GM23248 (cell line): ENCODE data around the gene COL23A1. TPM values are rescaled to one million over a fixed set of nuclear protein-coding genes. Genes with fewer than 3 reads are reported as not detected.

Experiments used
- DNase-seq: peaks from one replicate; pipeline ENCODE4 v3.0.0-alpha.2; 2015
- H2AFZ ChIP-seq: fragments of 200-600 bp; sonication (generic); 2 replicates; pipeline ENCODE4 v1.6.1; 2016; ENCODE audit warnings: antibody characterized with exemption
- H3F3A ChIP-seq: fragments of 200-600 bp; sonication (generic); 2 replicates; pipeline ENCODE4 v1.6.1; 2016; ENCODE audit warnings: mild to moderate bottlenecking, antibody characterized with exemption, mixed run types; ENCODE audit not compliant: insufficient read depth
- H3K27ac ChIP-seq: fragments of 200-600 bp; sonication (generic); 2 replicates; pipeline ENCODE4 v1.5.1; 2016; ENCODE audit warnings: mild to moderate bottlenecking
- H3K27me3 ChIP-seq: fragments of 200-600 bp; sonication (generic); replicated peaks from 2 replicates; pipeline ENCODE4 v1.6.1; 2016; ENCODE audit warnings: mild to moderate bottlenecking; ENCODE audit not compliant: insufficient read depth
- H3K36me3 ChIP-seq: fragments of 200-600 bp; sonication (generic); 2 replicates; pipeline ENCODE4 v1.6.1; 2016; ENCODE audit warnings: low read depth, mild to moderate bottlenecking
- H3K4me1 ChIP-seq: fragments of 200-600 bp; sonication (generic); 2 replicates; pipeline ENCODE4 v1.6.1; 2016; ENCODE audit warnings: mild to moderate bottlenecking; ENCODE audit not compliant: insufficient read depth
- H3K4me2 ChIP-seq: fragments of 200-600 bp; sonication (generic); one replicate; pipeline ENCODE4 v1.6.1; 2016; ENCODE audit warnings: mild to moderate bottlenecking; ENCODE audit not compliant: unreplicated experiment
- H3K4me3 ChIP-seq: fragments of 200-600 bp; sonication (generic); 2 replicates; pipeline ENCODE4 v1.5.1; 2016; ENCODE audit warnings: mild to moderate bottlenecking
- H3K79me2 ChIP-seq: fragments of 200-600 bp; sonication (generic); 2 replicates; pipeline ENCODE4 v1.6.1; 2016; ENCODE audit warnings: mild to moderate bottlenecking; ENCODE audit not compliant: insufficient read depth
- H3K9ac ChIP-seq: fragments of 200-600 bp; sonication (generic); 2 replicates; pipeline ENCODE4 v1.6.1; 2016; ENCODE audit warnings: mild to moderate bottlenecking
- H3K9me2 ChIP-seq: fragments of 200-600 bp; sonication (generic); 2 replicates; pipeline ENCODE4 v1.6.1; 2016; ENCODE audit warnings: mixed run types, mild to moderate bottlenecking, moderate library complexity; ENCODE audit not compliant: insufficient read depth
- H3K9me3 ChIP-seq: fragments of 200-600 bp; sonication (generic); one replicate; pipeline ENCODE4 v1.6.1; 2017; ENCODE audit warnings: low read depth
- H4K20me1 ChIP-seq: fragments of 200-600 bp; sonication (generic); 2 replicates; pipeline ENCODE4 v1.6.0; 2016; ENCODE audit not compliant: insufficient read depth
- EZH2 ChIP-seq: fragments of 200-600 bp; sonication (generic); IDR thresholded peaks from 2 replicates; pipeline ENCODE4 v1.6.1; 2018; ENCODE audit warnings: antibody characterized with exemption, mild to moderate bottlenecking; ENCODE audit not compliant: insufficient read depth, poor library complexity, severe bottlenecking
- EZH2phosphoT487 ChIP-seq: fragments of 200-600 bp; sonication (generic); IDR thresholded peaks from 2 replicates; pipeline ENCODE4 v1.6.1; 2018; ENCODE audit warnings: antibody characterized with exemption, moderate library complexity, mild to moderate bottlenecking, low read depth; ENCODE audit not compliant: insufficient read depth
- WGBS, 2 experiments: methylation state at CpG; one replicate each; pipeline ENCODE4 v1.1.6; 2015 to 2017; ENCODE audit warnings: low lambda C conversion rate in 2 of 2, low coverage in 1 of 2; ENCODE audit errors: missing lambda C conversion rate in 2 of 2; 5-methylcytosine and 5-hydroxymethylcytosine counted together
- in situ Hi-C: fragments of 300-500 bp; cut with MboI; formaldehyde crosslinking; loops from 2 replicates; pipeline ENCODE4 v1.15.0; 2020
- polyA plus RNA-seq: library from polyadenylated mRNA; unstranded; fragments of >200 nt; fragmentation: Nextera tagmentation; extraction: Ambion mirVana; gene quantifications from 2 replicates; pipeline ENCODE4 v1.2.1, GENCODE V29; 2016
- total RNA-seq: library from RNA; depleted of rRNA; stranded (reverse); fragments of >200 nt; shearing (Covaris generic); gene quantifications from 2 replicates; pipeline ENCODE4 v1.2.3, GENCODE V29; 2014

Gene COL23A1
- total and polyA plus RNA-seq, 2 experiments from 2014 or later, result not detected

- H3K27me3 ChIP-seq, result no peaks in the 10 kb centered on the region
- no peaks in the 10 kb centered on the region for H3K9me2 ChIP-seq
- TF ChIP-seq EZH2 (no peak), EZH2phosphoT487 (no peak)
- no peaks in the 10 kb centered on the region for H3K9me3 ChIP-seq
- H4K20me1 ChIP-seq, result no peaks in the 10 kb centered on the region
- in situ Hi-C loops, result no loop called here
- H3F3A ChIP-seq, result no peaks in the 10 kb centered on the region
- H2AFZ ChIP-seq, result no peak overlapping the region
- WGBS, 2 experiments, result 65 to 69% methylated on average over 17 of the region's 17 CpGs
- no peaks in the 10 kb centered on the region for H3K79me2 ChIP-seq
- H3K4me2 ChIP-seq, result no peak overlapping the region
- no peaks in the 10 kb centered on the region for H3K36me3 ChIP-seq
- no peak overlapping the region for H3K4me3 ChIP-seq
- no peak overlapping the region for H3K27ac ChIP-seq
- H3K4me1 ChIP-seq, result no peaks in the 10 kb centered on the region
- no peak for DNase-seq
- H3K9ac ChIP-seq, result no peak overlapping the region
These were observed 174.8 kb downstream of the COL23A1 start for GRCh38 chr5:178415353-178415752.

GRCh38 chr5:178413988-178414387 is 176.2 kb downstream of the COL23A1 start:
- Histone ChIP-seq H3K27me3 (no peaks in the 10 kb centered on the region), H2AFZ (no peak overlapping the region), H4K20me1 (no peaks in the 10 kb centered on the region), H3K27ac (no peak overlapping the region), H3K9me2 (no peaks in the 10 kb centered on the region), H3K9ac (no peak overlapping the region), H3K9me3 (no peaks in the 10 kb centered on the region), H3K4me3 (no peak overlapping the region), H3F3A (no peaks in the 10 kb centered on the region), H3K4me1 (no peaks in the 10 kb centered on the region), H3K79me2 (no peaks in the 10 kb centered on the region), H3K4me2 (no peak overlapping the region), H3K36me3 (no peaks in the 10 kb centered on the region)
- in situ Hi-C loops, result no loop called here
- TF ChIP-seq EZH2 (no peak), EZH2phosphoT487 (no peak)
- DNase-seq, result no peak
- WGBS, 2 experiments, result 49 to 62% methylated on average over 4 of the region's 4 CpGs

DNA sequence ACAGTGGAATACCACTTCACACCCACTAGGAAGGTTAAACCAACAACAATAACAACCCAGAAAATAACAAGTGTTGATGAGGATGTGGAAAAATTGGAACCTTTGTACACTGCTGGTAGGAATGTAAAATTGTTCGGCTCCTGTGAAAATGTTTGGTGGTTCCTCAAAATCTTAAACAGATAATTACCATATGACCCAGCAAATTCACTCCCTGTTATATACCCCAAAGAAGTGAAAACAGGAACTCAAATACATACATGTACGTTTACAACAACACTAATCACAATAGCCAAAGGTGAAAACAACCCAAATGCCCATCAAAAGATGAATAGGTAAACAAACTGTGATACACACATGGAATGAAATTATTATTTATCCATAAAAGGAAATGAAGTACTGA is 179.1 kb downstream of the COL23A1 start:
- no peak overlapping the region for H3K9ac ChIP-seq
- H3K9me3 ChIP-seq, result no peaks in the 10 kb centered on the region
- no peaks in the 10 kb centered on the region for H3K4me1 ChIP-seq
- TF ChIP-seq EZH2phosphoT487 (no peak), EZH2 (no peak)
- WGBS, 2 experiments, result 39 to 43% methylated on average over 2 of the region's 2 CpGs
- no peak overlapping the region for H2AFZ ChIP-seq
- no peaks in the 10 kb centered on the region for H3K79me2 ChIP-seq
- H3K27ac ChIP-seq, result no peak overlapping the region
- in situ Hi-C loops, result no loop called here
- H3K36me3 ChIP-seq, result no peaks in the 10 kb centered on the region
- H3F3A ChIP-seq, result no peaks in the 10 kb centered on the region
- no peaks in the 10 kb centered on the region for H3K9me2 ChIP-seq
- H3K4me2 ChIP-seq, result no peak overlapping the region
- H4K20me1 ChIP-seq, result no peaks in the 10 kb centered on the region
- no peaks in the 10 kb centered on the region for H3K27me3 ChIP-seq
- no peak overlapping the region for H3K4me3 ChIP-seq
- no peak for DNase-seq

DNA sequence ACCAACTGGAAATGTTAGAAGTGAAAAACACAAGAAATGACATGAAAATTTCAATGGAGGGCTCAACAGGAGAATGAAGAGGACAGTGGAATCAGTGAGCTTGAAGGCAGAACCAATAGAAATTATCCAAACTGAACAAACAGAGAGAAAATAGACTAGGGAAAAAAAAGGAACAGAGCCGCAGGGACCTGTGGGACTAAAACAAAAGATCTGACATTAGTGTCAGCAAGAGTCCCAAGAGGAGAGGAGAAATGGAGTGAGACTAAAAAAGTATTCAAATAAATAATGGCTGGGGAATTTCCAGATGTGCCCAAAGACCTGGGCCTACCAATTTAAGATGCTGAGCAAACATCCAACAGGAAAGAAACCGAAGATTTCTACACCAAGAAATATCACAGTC is 182.5 kb downstream of the COL23A1 start:
- Histone ChIP-seq H3K79me2 (no peaks in the 10 kb centered on the region), H3F3A (no peaks in the 10 kb centered on the region), H3K4me3 (no peak overlapping the region), H3K36me3 (no peaks in the 10 kb centered on the region), H3K4me2 (no peak overlapping the region), H3K27me3 (no peaks in the 10 kb centered on the region), H2AFZ (no peak overlapping the region), H3K27ac (no peak overlapping the region), H3K9ac (no peak overlapping the region), H3K9me2 (no peaks in the 10 kb centered on the region), H4K20me1 (no peaks in the 10 kb centered on the region), H3K4me1 (no peaks in the 10 kb centered on the region), H3K9me3 (no peaks in the 10 kb centered on the region)
- TF ChIP-seq EZH2phosphoT487 (no peak), EZH2 (no peak)
- in situ Hi-C loops, result no loop called here
- no peak for DNase-seq
- 44 to 47% methylated on average over 2 of the region's 2 CpGs for WGBS, 2 experiments

DNA sequence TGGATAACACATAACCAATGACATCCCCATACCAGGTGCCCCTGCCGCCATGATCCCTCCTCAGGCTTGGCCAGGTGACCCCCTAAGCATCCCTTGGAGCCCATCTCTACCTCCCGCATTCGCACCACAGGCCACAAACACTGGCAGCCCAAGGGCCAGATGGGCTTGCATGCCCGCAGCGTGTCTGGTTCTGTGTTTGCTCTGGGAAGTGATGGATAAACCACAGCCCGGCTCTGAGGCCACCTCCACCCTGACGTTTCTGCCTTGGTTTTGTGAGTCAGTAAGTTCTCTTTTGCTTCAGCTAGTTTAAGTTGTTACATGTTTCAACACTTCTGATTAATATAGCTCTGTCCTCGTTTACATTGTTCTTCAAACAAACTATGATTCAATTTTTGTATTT is 185.2 kb downstream of the COL23A1 start:
- no peak overlapping the region for H3K9ac ChIP-seq
- no peak overlapping the region for H2AFZ ChIP-seq
- no peaks in the 10 kb centered on the region for H3K36me3 ChIP-seq
- no peaks in the 10 kb centered on the region for H3K27me3 ChIP-seq
- no peak for DNase-seq
- H3K79me2 ChIP-seq, result no peaks in the 10 kb centered on the region
- no peak for TF ChIP-seq EZH2phosphoT487
- no peak for TF ChIP-seq EZH2
- H3K9me3 ChIP-seq, result no peaks in the 10 kb centered on the region
- no peaks in the 10 kb centered on the region for H3K9me2 ChIP-seq
- in situ Hi-C loops, result no loop called here
- H3K4me1 ChIP-seq, result no peaks in the 10 kb centered on the region
- no peak overlapping the region for H3K4me3 ChIP-seq
- no peaks in the 10 kb centered on the region for H3F3A ChIP-seq
- WGBS, 2 experiments, result 56 to 59% methylated on average over 8 of the region's 8 CpGs
- H3K27ac ChIP-seq, result no peak overlapping the region
- no peaks in the 10 kb centered on the region for H4K20me1 ChIP-seq
- no peak overlapping the region for H3K4me2 ChIP-seq
